ENCODE data around the gene CLIP1. TPM values are rescaled to one million over a fixed set of nuclear protein-coding genes. Genes with fewer than 3 reads are reported as not detected.

CLIP1 gene
- total RNA-seq, 1 donor from 2014 or later: 108 TPM

DNA sequence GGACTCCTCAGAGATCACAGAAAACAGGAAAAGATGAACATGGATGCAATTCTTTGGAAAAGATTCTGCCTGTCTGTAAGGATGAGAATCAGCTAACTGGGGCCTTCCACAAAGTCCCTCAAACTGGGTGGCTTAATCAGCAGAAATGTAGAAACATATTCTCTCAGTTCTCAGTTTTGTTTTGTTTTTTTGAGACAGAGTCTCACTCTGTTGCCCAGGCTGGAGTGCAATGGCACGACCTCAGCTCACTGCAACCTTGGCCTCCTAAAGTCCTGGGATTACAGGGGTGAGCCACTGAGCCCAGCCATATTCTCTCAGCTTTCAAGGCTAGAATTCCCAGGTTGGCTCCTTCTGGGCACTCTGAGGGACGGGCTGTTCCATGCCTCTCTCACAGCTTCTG lies 38.2 kb upstream of the CLIP1 start:
- H3K4me3 ChIP-seq: no peak overlapping the region
- TF ChIP-seq, protein P1, sequence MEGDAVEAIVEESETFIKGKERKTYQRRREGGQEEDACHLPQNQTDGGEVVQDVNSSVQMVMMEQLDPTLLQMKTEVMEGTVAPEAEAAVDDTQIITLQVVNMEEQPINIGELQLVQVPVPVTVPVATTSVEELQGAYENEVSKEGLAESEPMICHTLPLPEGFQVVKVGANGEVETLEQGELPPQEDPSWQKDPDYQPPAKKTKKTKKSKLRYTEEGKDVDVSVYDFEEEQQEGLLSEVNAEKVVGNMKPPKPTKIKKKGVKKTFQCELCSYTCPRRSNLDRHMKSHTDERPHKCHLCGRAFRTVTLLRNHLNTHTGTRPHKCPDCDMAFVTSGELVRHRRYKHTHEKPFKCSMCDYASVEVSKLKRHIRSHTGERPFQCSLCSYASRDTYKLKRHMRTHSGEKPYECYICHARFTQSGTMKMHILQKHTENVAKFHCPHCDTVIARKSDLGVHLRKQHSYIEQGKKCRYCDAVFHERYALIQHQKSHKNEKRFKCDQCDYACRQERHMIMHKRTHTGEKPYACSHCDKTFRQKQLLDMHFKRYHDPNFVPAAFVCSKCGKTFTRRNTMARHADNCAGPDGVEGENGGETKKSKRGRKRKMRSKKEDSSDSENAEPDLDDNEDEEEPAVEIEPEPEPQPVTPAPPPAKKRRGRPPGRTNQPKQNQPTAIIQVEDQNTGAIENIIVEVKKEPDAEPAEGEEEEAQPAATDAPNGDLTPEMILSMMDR (IDR thresholded peaks at IDR 0.05): no peak
- H3K36me3 ChIP-seq: no peaks in the 10 kb centered on the region
- H3K4me1 ChIP-seq: no peaks in the 10 kb centered on the region
- no peaks in the 10 kb centered on the region for H3K9me3 ChIP-seq
- H3K27ac ChIP-seq: no peak overlapping the region
- intact Hi-C loops (cut with DNase I): no loop called here
- H3K27me3 ChIP-seq: no peaks in the 10 kb centered on the region
- DNase-seq (no peak), ATAC-seq (no peak)

DNA sequence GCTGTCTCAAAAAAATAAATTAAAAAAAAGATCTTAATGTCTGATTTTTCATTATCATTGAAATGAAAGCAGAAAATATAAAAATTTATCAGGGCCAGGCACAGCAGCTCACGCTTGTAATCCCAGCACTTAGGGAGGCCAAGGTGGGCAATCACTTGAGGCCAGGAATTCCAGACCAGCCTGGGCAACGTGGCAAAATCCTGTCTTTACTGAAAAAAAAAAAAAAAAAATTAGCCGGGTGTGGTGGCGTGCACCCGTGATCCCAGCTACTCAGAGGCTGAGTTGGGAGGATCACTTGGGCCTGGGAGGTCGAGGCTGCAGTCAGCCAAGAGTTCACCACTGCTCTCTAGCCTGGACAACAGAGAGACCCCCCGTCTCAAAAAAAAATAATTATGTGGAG lies 37.6 kb upstream of the CLIP1 start:
- intact Hi-C loops (cut with DNase I): no loop called here
- no peaks in the 10 kb centered on the region for H3K4me1 ChIP-seq
- H3K27ac ChIP-seq: no peak overlapping the region
- H3K27me3 ChIP-seq: no peaks in the 10 kb centered on the region
- no peak for ATAC-seq
- H3K36me3 ChIP-seq: no peaks in the 10 kb centered on the region
- TF ChIP-seq, protein P1 (IDR thresholded peaks at IDR 0.05): no peak
- H3K4me3 ChIP-seq: no peak overlapping the region
- H3K9me3 ChIP-seq: no peaks in the 10 kb centered on the region
- peak; percentile 5 for DNase-seq

DNA sequence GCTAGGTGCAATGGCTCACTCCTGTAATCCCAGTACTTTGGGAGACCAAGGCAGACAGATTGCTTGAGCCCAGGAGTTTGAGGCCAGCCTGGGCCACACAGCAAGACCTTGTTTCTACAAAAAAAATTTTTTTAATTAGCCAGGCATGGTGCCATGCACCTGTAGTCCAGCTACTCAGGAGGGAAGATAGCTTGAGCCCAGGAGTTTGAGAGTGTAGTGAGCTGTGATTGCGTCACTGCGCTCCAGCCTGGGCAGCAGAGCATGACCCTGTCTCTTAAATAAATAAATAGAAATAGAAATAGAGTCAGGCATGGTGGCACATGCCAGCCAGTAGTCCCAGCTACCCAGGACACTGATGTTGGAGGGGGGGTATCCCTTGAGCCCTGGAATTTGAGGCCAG lies 36.7 kb upstream of the CLIP1 start:
- ATAC-seq: no peak
- Histone ChIP-seq H3K9me3 (no peaks in the 10 kb centered on the region), H3K4me3 (no peak overlapping the region), H3K36me3 (no peaks in the 10 kb centered on the region), H3K4me1 (no peaks in the 10 kb centered on the region), H3K27ac (no peak overlapping the region), H3K27me3 (no peaks in the 10 kb centered on the region)
- TF ChIP-seq, protein P1 (IDR thresholded peaks at IDR 0.05): no peak
- peak; percentile 22 for DNase-seq
- intact Hi-C loops (cut with DNase I): no loop called here

DNA sequence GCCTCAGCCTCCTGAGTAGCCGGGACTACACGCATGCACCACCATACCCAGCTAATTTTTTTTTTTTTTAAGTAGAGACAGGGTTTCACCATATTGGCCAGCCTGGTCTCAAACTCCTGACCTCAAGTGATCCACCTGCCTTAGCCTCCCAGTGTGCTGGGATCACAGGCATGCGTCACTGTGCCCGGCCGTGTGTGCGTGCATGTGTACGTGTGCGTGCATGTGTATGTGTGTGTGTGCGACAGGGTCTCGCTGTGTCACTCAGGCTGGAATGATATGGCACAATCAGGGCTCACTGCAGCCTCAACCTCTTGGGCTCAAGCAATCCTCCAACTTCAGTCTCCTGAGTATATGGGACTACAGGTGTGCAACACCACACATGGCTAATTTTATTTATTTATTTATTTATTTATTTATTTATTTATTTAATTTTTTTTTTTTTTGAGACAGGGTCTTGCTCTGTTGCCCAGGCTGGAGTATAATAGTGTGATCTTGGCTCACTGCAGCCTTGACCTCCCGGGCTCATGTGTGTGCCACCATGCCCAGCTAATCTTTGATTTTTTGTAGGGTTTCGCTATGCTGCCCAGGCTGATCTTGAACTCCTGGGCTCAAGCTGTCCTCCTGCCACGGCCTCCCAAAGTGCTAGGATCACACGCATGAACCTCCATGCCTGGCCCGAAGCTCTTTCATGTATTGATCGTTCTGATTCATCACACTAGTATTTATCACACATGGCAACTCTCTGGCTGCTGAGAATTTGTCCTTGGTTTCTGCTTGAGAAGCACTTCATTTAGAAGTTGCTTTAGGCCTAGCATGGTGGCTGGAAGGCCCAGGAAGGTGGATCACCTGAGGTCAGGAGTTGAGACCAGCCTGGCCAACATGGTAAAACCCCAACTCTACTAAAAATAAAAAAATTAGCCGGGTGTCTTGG lies 35.9 kb upstream of the CLIP1 start:
- Histone ChIP-seq H3K9me3 (no peaks in the 10 kb centered on the region), H3K4me3 (no peak overlapping the region), H3K36me3 (no peaks in the 10 kb centered on the region), H3K4me1 (no peaks in the 10 kb centered on the region), H3K27me3 (no peaks in the 10 kb centered on the region), H3K27ac (no peak overlapping the region)
- intact Hi-C loops (cut with DNase I): no loop called here
- peak; percentile 31 for DNase-seq
- ATAC-seq: no peak
- TF ChIP-seq, protein P1 (IDR thresholded peaks at IDR 0.05): no peak

DNA sequence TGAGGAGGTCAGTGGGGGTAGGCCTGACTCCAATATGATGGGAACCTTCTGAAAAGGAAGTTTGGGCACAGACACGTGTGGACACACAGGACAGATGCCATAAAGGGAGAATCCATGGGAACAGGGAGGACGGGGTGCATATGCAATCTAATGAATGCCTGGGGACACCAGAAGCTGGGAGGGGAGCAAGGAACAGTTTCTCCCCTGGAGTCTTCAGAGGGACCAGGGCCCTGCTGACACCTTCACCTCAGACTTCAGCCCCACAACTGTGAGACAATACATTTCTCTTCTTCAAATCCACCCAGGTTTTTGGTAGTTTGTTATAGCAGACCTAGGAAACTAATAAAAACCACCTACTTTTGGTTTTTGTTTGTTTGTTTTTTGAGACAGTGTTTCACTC lies 35.2 kb upstream of the CLIP1 start:
- DNase-seq: no peak
- TF ChIP-seq, protein P1 (IDR thresholded peaks at IDR 0.05): no peak
- no peaks in the 10 kb centered on the region for H3K27me3 ChIP-seq
- H3K4me3 ChIP-seq: no peak overlapping the region
- no peaks in the 10 kb centered on the region for H3K36me3 ChIP-seq
- no peak for ATAC-seq
- intact Hi-C loops (cut with DNase I): no loop called here
- H3K4me1 ChIP-seq: no peaks in the 10 kb centered on the region
- no peaks in the 10 kb centered on the region for H3K9me3 ChIP-seq
- no peak overlapping the region for H3K27ac ChIP-seq

Measured in upper lobe of right lung (tissue), 1 donor.